BE2C (cell line): Measurements from ENCODE around the gene PPP1R7.

Source experiments
- DNase-seq: peaks from one replicate; pipeline ENCODE4 v3.0.0-alpha.2; 2020
- H3K27me3 ChIP-seq: fragments of 250-450 bp; sonication (Bioruptor Pico); 2 replicates; pipeline ENCODE4 v1.5.1; 2020; ENCODE audit warnings: mild to moderate bottlenecking
- H3K36me3 ChIP-seq: fragments of 250-450 bp; sonication (Bioruptor Pico); 2 replicates; pipeline ENCODE4 v1.5.1; 2020; ENCODE audit warnings: mild to moderate bottlenecking
- H3K4me1 ChIP-seq: fragments of 250-450 bp; sonication (Bioruptor Pico); 2 replicates; pipeline ENCODE4 v1.5.1; 2020
- H3K4me3 ChIP-seq: 2 replicates; pipeline ENCODE4 v1.5.1; 2011; ENCODE audit warnings: low read depth, low read length
- H3K9me3 ChIP-seq: fragments of 250-450 bp; sonication (Bioruptor Pico); 2 replicates; pipeline ENCODE4 v1.5.1; 2020
- TF ChIP-seq, protein P1 (sequence below): IDR thresholded peaks from 2 replicates; pipeline ENCODE4 v1.5.1; 2012; ENCODE audit warnings: mild to moderate bottlenecking, low read depth, low read length

PPP1R7 gene

DNA sequence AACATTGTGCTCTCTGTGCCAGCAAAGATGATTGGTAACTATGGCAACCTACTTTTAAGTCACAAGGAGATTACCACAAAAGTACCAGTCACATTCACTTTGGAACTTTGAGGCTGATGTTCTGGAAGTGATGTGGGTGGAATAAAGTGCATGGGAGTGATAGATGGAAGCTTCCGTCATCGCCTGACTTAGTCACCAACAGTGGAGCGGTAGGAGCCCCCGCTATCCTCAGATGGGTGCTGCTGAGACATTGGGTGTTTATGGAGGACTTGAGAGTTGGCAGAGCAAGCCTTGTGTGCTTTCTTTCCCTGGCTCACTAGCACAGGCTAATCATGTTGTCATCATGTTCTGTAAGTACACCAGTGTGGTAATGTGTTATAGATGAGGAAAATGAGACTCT is 4.6 kb downstream of the PPP1R7 start:
- Histone ChIP-seq H3K9me3 (no peaks in the 10 kb centered on the region), H3K27me3 (no peaks in the 10 kb centered on the region), H3K4me1 (peaks cover 3% of the 10 kb centered on the region; the same call in 1 of the 2 replicates), H3K36me3 (peaks cover 14% of the 10 kb centered on the region), H3K4me3 (no peak overlapping the region)
- no peak for DNase-seq
- TF ChIP-seq, protein P1, sequence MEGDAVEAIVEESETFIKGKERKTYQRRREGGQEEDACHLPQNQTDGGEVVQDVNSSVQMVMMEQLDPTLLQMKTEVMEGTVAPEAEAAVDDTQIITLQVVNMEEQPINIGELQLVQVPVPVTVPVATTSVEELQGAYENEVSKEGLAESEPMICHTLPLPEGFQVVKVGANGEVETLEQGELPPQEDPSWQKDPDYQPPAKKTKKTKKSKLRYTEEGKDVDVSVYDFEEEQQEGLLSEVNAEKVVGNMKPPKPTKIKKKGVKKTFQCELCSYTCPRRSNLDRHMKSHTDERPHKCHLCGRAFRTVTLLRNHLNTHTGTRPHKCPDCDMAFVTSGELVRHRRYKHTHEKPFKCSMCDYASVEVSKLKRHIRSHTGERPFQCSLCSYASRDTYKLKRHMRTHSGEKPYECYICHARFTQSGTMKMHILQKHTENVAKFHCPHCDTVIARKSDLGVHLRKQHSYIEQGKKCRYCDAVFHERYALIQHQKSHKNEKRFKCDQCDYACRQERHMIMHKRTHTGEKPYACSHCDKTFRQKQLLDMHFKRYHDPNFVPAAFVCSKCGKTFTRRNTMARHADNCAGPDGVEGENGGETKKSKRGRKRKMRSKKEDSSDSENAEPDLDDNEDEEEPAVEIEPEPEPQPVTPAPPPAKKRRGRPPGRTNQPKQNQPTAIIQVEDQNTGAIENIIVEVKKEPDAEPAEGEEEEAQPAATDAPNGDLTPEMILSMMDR = no peak

DNA sequence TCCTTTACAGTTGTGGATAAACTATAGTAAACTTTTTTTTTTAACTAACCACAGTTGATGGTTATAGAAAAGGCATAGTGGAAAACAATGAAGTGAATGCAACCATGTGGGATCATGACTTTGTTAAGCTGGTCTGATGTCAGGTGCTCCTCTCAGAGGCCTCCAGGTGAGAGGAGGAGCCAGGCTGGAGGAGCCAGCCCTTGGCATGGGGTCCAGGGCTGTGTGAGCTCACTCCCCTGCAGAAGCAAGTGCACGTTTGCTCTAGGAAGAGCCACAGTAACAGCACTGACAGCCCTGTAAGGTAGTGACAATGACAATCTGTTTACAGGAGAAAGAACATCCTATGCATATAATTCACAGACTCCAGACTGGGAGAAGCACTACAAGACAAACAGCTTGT is 5.7 kb downstream of the PPP1R7 start:
- H3K4me1 ChIP-seq = peaks cover 3% of the 10 kb centered on the region; the same call in 1 of the 2 replicates
- TF ChIP-seq, protein P1 = no peak

DNA sequence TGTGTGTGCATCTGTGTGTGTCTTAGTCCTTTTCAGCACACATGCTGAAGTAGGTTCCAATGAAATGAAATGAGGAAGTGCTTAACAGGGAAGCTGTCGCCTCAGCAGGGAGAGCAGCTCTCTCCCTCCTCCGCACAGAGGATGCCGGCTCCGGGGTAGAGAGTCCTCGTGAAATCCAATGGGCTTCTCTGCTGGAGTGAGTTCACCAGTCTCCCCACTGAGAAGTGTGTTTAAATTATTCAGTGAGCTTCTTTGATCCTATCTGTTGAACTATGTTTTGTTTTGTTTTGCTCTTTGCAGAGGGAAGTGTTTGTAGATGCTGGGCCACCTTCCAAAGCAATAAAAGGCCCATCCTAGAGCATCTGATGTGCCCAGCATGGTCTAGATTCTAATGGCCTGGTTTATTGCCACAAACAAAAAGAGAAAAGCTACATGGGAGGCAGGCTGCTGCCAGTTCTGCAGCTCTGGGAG is 6.7 kb downstream of the PPP1R7 start:
- Histone ChIP-seq H3K36me3 (peaks cover 20% of the 10 kb centered on the region), H3K4me1 (peaks cover 3% of the 10 kb centered on the region; the same call in 1 of the 2 replicates), H3K27me3 (no peaks in the 10 kb centered on the region), H3K4me3 (no peak overlapping the region), H3K9me3 (no peaks in the 10 kb centered on the region)
- no peak for DNase-seq
- TF ChIP-seq, protein P1 = no peak

More for the DNA sequence above, 5.7 kb downstream of the PPP1R7 start:
- Histone ChIP-seq H3K27me3 (no peaks in the 10 kb centered on the region), H3K36me3 (peaks cover 20% of the 10 kb centered on the region), H3K9me3 (no peaks in the 10 kb centered on the region), H3K4me3 (no peak overlapping the region)
- no peak for DNase-seq

DNA sequence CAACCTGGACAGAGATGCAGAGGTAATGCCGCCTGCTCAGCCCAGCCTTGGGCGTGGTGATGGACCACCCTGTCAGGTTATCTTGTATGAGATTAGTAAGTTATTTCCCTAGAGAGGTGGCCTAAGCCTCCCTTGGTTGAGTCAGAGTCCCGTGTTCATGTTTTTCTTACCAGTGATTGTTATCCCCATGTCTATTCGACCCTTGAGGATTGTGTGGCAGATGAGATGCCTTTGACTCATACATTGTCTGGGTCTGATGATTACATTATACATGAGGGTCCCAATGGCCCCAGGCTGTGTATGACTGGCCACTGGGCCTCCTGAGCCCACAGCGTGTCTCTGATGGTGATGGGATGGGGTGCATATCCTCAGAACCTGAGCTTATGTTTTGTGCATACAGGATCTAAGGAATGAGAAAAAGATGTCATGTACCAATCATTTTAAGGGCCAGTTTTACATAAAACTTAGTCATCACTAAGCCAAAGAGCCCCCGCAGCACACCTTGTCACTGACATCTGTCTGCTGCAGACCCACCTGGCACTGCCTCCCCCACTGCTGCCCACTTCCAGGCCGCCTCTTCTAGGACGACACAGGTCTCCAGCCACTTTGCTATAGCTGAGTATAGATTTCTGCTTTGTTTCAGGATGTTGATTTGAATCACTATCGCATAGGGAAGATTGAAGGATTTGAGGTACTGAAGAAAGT is 7.7 kb downstream of the PPP1R7 start:
- H3K4me1 ChIP-seq = peaks cover 3% of the 10 kb centered on the region; the same call in 1 of the 2 replicates
- TF ChIP-seq, protein P1 = no peak
- no peak overlapping the region for H3K4me3 ChIP-seq
- no peaks in the 10 kb centered on the region for H3K27me3 ChIP-seq
- H3K36me3 ChIP-seq = peaks cover 20% of the 10 kb centered on the region
- no peaks in the 10 kb centered on the region for H3K9me3 ChIP-seq
- peak; percentile 51 for DNase-seq

DNA sequence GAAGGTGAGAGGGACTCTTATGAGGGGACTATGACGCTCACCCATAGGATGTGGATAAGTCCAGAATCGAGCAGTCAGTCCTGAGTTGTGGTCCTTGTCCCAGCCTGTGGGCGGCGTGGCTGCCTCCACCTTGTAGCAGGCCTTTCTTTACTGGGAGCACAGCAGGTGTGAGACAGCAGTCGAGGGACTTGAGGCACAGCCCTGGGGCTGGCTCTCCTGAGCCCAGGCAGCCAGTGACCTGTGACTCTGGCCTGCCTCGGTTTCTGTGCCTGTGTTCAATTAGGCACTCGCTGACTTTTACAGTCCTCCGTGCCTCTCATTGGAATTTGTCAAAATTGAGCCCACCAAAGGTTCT is 8.3 kb downstream of the PPP1R7 start:
- Histone ChIP-seq H3K9me3 (no peaks in the 10 kb centered on the region), H3K27me3 (no peaks in the 10 kb centered on the region), H3K4me1 (peaks cover 3% of the 10 kb centered on the region; the same call in 1 of the 2 replicates), H3K4me3 (no peak overlapping the region), H3K36me3 (peaks cover 23% of the 10 kb centered on the region)
- TF ChIP-seq, protein P1 = no peak
- no peak for DNase-seq

DNA sequence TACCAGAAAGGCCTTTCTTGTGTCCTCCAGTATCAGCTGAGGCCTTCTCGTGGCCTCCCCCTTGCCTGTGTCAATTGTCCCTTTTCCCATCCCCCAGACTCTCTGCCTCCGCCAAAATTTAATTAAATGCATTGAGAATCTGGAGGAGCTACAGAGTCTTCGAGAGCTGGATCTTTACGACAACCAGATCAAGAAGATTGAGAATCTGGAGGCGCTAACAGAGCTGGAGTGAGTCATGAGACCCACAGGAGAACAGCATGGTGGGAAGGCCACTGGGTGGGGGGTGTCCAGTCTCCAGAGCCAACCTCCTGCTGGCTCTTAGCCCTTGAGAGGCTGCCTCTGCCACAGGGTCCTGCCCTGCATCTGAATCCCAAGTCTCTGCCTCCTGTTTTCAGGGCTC is 8.8 kb downstream of the PPP1R7 start:
- Histone ChIP-seq H3K36me3 (peaks cover 23% of the 10 kb centered on the region), H3K9me3 (no peaks in the 10 kb centered on the region), H3K27me3 (no peaks in the 10 kb centered on the region), H3K4me3 (no peak overlapping the region), H3K4me1 (peaks cover 3% of the 10 kb centered on the region; the same call in 1 of the 2 replicates)
- TF ChIP-seq, protein P1 = no peak
- no peak for DNase-seq
